GM23338 (cell line): Measurements from ENCODE around the gene LRMDA. TPM values are rescaled to one million over a fixed set of nuclear protein-coding genes. Genes with fewer than 3 reads are reported as not detected.

Experiments
- ATAC-seq: fragments of 200-7000 bp; cut with Tn5 transposase; 3 replicates; pipeline ENCODE4 v1.9.1; 2020
- DNase-seq: peaks from one replicate; pipeline ENCODE4 v3.0.0-alpha.2; 2015; ENCODE audit warnings: low spot score
- H2AFZ ChIP-seq: fragments of 200-600 bp; sonication (generic); 2 replicates; pipeline ENCODE4 v1.8.0; 2016; ENCODE audit warnings: antibody characterized with exemption, mild to moderate bottlenecking, moderate library complexity
- H3F3A ChIP-seq: fragments of 200-600 bp; sonication (generic); replicated peaks from 2 replicates; pipeline ENCODE4 v1.8.0; 2017; ENCODE audit warnings: antibody characterized with exemption, mixed run types, low read depth
- H3K27ac ChIP-seq: fragments of 200-600 bp; sonication (generic); 2 replicates; pipeline ENCODE4 v1.6.1; 2016; ENCODE audit warnings: low read depth
- H3K27me3 ChIP-seq: fragments of 200-600 bp; sonication (generic); 2 replicates; pipeline ENCODE4 v1.8.0; 2016; ENCODE audit warnings: mild to moderate bottlenecking, mixed run types, moderate library complexity; ENCODE audit not compliant: insufficient read depth
- H3K36me3 ChIP-seq: fragments of 200-600 bp; sonication (generic); 2 replicates; pipeline ENCODE4 v1.8.0; 2016; ENCODE audit warnings: mild to moderate bottlenecking; ENCODE audit not compliant: insufficient read depth
- H3K4me1 ChIP-seq: fragments of 200-600 bp; sonication (generic); 2 replicates; pipeline ENCODE4 v1.8.0; 2016; ENCODE audit warnings: mild to moderate bottlenecking, moderate library complexity; ENCODE audit not compliant: insufficient read depth
- H3K4me2 ChIP-seq: fragments of 200-600 bp; sonication (generic); 2 replicates; pipeline ENCODE4 v1.7.1; 2017; ENCODE audit warnings: mixed run types
- H3K4me3 ChIP-seq: fragments of 200-600 bp; sonication (generic); 2 replicates; pipeline ENCODE4 v1.6.1; 2016; ENCODE audit warnings: mixed run types
- H3K79me2 ChIP-seq: fragments of 200-600 bp; sonication (generic); replicated peaks from 2 replicates; pipeline ENCODE4 v1.8.0; 2017; ENCODE audit warnings: mild to moderate bottlenecking; ENCODE audit not compliant: insufficient read depth
- H3K9me2 ChIP-seq: fragments of 200-600 bp; sonication (generic); 2 replicates; pipeline ENCODE4 v1.8.0; 2017; ENCODE audit not compliant: insufficient read depth
- H4K20me1 ChIP-seq: fragments of 200-600 bp; sonication (generic); replicated peaks from 2 replicates; pipeline ENCODE4 v1.8.0; 2017; ENCODE audit warnings: mild to moderate bottlenecking; ENCODE audit not compliant: insufficient read depth
- H3K27ac Mint-ChIP-seq: 2 replicates; pipeline ENCODE4 v1.8.0; 2020; ENCODE audit warnings: inconsistent platforms, mild to moderate bottlenecking, moderate library complexity, mixed read lengths
- H3K27me3 Mint-ChIP-seq: 3 replicates; pipeline ENCODE4 v1.8.0; 2022; ENCODE audit warnings: low read depth, mild to moderate bottlenecking, moderate library complexity, mixed read lengths, inconsistent platforms; ENCODE audit not compliant: insufficient read depth, poor library complexity
- H3K36me3 Mint-ChIP-seq: 3 replicates; pipeline ENCODE4 v1.8.0; 2021; ENCODE audit warnings: low read depth, mild to moderate bottlenecking, inconsistent platforms, moderate library complexity, mixed read lengths
- H3K4me1 Mint-ChIP-seq: 3 replicates; pipeline ENCODE4 v1.8.0; 2020; ENCODE audit warnings: mild to moderate bottlenecking, inconsistent platforms, mixed read lengths
- H3K4me3 Mint-ChIP-seq: 3 replicates; pipeline ENCODE4 v1.8.0; 2021; ENCODE audit warnings: moderate library complexity, mild to moderate bottlenecking, inconsistent platforms, mixed read lengths
- H3K9me3 Mint-ChIP-seq: 3 replicates; pipeline ENCODE4 v1.8.0; 2020; ENCODE audit warnings: moderate library complexity, mild to moderate bottlenecking, inconsistent platforms, mixed read lengths
- CREB1 ChIP-seq: fragments of 250-450 bp; sonication (Bioruptor Pico); IDR thresholded peaks from 2 replicates; pipeline ENCODE4 v1.5.0; 2020; ENCODE audit warnings: low read depth, mild to moderate bottlenecking, moderate library complexity
- CTCF ChIP-seq, 2 experiments: fragments of 200-600 bp in 1 of 2; sonication (generic) in 1 of 2; conservative IDR thresholded peaks; 2 replicates each; pipeline versions ENCODE4 v1.5.1 to v1.6.1; 2016 to 2017; ENCODE audit warnings: antibody characterized with exemption in 2 of 2, low read depth in 2 of 2, mild to moderate bottlenecking in 2 of 2, moderate library complexity in 1 of 2
- EZH2 ChIP-seq: fragments of 200-600 bp; sonication (generic); IDR thresholded peaks from one replicate; pipeline ENCODE4 v1.8.0; 2017; ENCODE audit warnings: antibody characterized with exemption, mild to moderate bottlenecking, low read depth; ENCODE audit not compliant: unreplicated experiment
- EZH2phosphoT487 ChIP-seq: fragments of 200-600 bp; sonication (generic); IDR thresholded peaks from one replicate; pipeline ENCODE4 v1.8.1; 2018; ENCODE audit warnings: antibody characterized with exemption; ENCODE audit not compliant: unreplicated experiment
- NANOG ChIP-seq: IDR thresholded peaks from 2 replicates; pipeline ENCODE4 v1.6.1; 2016; ENCODE audit warnings: antibody characterized with exemption, borderline replicate concordance
- POLR2AphosphoS5 ChIP-seq: IDR thresholded peaks from 2 replicates; pipeline ENCODE4 v1.6.1; 2016; ENCODE audit warnings: antibody characterized with exemption, low read depth
- REST ChIP-seq: IDR thresholded peaks from one replicate; pipeline ENCODE4 v1.6.1; 2018; ENCODE audit warnings: antibody characterized with exemption; ENCODE audit not compliant: unreplicated experiment
- STAT1 ChIP-seq: IDR thresholded peaks from one replicate; pipeline ENCODE4 v1.6.1; 2016; ENCODE audit warnings: antibody characterized with exemption; ENCODE audit not compliant: unreplicated experiment
- ZNF114 ChIP-seq: fragments of 250-450 bp; sonication (Bioruptor Pico); IDR thresholded peaks from 2 replicates; pipeline ENCODE4 v1.5.0; 2020; ENCODE audit warnings: mild to moderate bottlenecking, moderate library complexity
- ZNF331 ChIP-seq: fragments of 250-450 bp; sonication (Bioruptor Pico); IDR thresholded peaks from 2 replicates; pipeline ENCODE4 v1.5.0; 2020; ENCODE audit warnings: low read depth, mild to moderate bottlenecking, moderate library complexity
- ZNF462 ChIP-seq: fragments of 250-450 bp; sonication (Bioruptor Pico); IDR thresholded peaks from 2 replicates; pipeline ENCODE4 v1.5.0; 2020; ENCODE audit warnings: mild to moderate bottlenecking, moderate library complexity
- polyA plus RNA-seq: library from polyadenylated mRNA; unstranded; fragments of >200 nt; fragmentation: Nextera tagmentation; extraction: Ambion mirVana; gene quantifications from 2 replicates; pipeline ENCODE4 v1.2.1, GENCODE V29; 2016
- total RNA-seq: library from RNA; depleted of rRNA; stranded (reverse); fragments of >200 nt; shearing (Covaris generic); gene quantifications from 2 replicates; pipeline ENCODE4 v1.2.3, GENCODE V29; 2014

Gene LRMDA
- total and polyA plus RNA-seq, 2 experiments from 2014 or later: 0.90 to 1.8 TPM

GRCh38 chr10:75925999-75926398, 494.6 kb downstream of the LRMDA start (continued):
- TF ChIP-seq ZNF462 (no peak), EZH2phosphoT487 (no peak), CTCF (conservative IDR thresholded peaks at IDR 0.05; ENCODE audit: low read depth in 2 of 2) (no peak)

- no peaks in the 10 kb centered on the region for H3K9me3 Mint-ChIP-seq
- no peaks in the 10 kb centered on the region for H3K27me3 Mint-ChIP-seq
- H3K36me3 ChIP-seq: no peaks in the 10 kb centered on the region
- TF ChIP-seq ZNF114 (CRISPR knock-in tag): no peak
- no peak for TF ChIP-seq NANOG
- no peak for TF ChIP-seq REST
- TF ChIP-seq STAT1: no peak
- TF ChIP-seq CREB1 (CRISPR knock-in tag): no peak
- no peak for TF ChIP-seq EZH2
- TF ChIP-seq ZNF331 (CRISPR knock-in tag): no peak
- no peak for TF ChIP-seq POLR2AphosphoS5
- TF ChIP-seq CTCF (conservative IDR thresholded peaks at IDR 0.05; ENCODE audit: low read depth in 2 of 2): no peak
Observed at GRCh38 chr10:75926763-75927162, 495.3 kb downstream of the LRMDA start.

More at GRCh38 chr10:75926763-75927162, 495.3 kb downstream of the LRMDA start:
- peaks cover 4% of the 10 kb centered on the region for H3K4me1 Mint-ChIP-seq
- Histone ChIP-seq H4K20me1 (no peaks in the 10 kb centered on the region), H3K27ac (no peak overlapping the region), H3K4me1 (no peaks in the 10 kb centered on the region), H3K4me2 (no peak overlapping the region), H2AFZ (no peak overlapping the region), H3K4me3 (no peak overlapping the region), H3F3A (no peaks in the 10 kb centered on the region), H3K9me2 (0 out of 2 replicates have a peak, but pooled peaks cover 5% of the 10 kb centered on the region), H3K27me3 (no peaks in the 10 kb centered on the region), H3K79me2 (no peaks in the 10 kb centered on the region)
- no peak overlapping the region for H3K27ac Mint-ChIP-seq
- DNase-seq (peak; percentile 14), ATAC-seq (peak; percentile 41)
- H3K4me3 Mint-ChIP-seq: no peak overlapping the region
- H3K36me3 Mint-ChIP-seq: no peaks in the 10 kb centered on the region
